GM12878 (cell line): ENCODE data around the gene CIRBP. TPM values are rescaled to one million over a fixed set of nuclear protein-coding genes. Genes with fewer than 3 reads are reported as not detected.

ENCODE experiments used
- ASH2L ChIP-seq: fragments of 300-600, 200-600 bp; sonication (generic); IDR thresholded peaks from 2 replicates; pipeline ENCODE4 v1.6.1; 2017; ENCODE audit warnings: low read depth, mild to moderate bottlenecking, borderline replicate concordance
- BCL11A ChIP-seq: IDR thresholded peaks from 2 replicates; pipeline ENCODE4 v1.6.1; 2011; ENCODE audit warnings: low read depth, low read length
- CHD2 ChIP-seq: IDR thresholded peaks from 2 replicates; pipeline ENCODE4 v1.6.1; 2011; ENCODE audit warnings: low read depth, low read length, improper control_type of control experiment, borderline replicate concordance
- CUX1 ChIP-seq: IDR thresholded peaks from 2 replicates; pipeline ENCODE4 v1.6.1; 2012; ENCODE audit warnings: improper control_type of control experiment, low read depth, low read length; ENCODE audit not compliant: insufficient replicate concordance
- EED ChIP-seq: sonication (generic); IDR thresholded peaks from 2 replicates; pipeline ENCODE4 v1.6.1; 2016; ENCODE audit warnings: antibody characterized with exemption, low read depth
- ELK1 ChIP-seq: IDR thresholded peaks from 2 replicates; pipeline ENCODE4 v1.6.1; 2012; ENCODE audit warnings: low read depth, low read length, improper control_type of control experiment
- HDAC2 ChIP-seq: fragments of 200-600 bp; sonication (generic); IDR thresholded peaks from 2 replicates; pipeline ENCODE4 v1.6.1; 2017
- KLF5 ChIP-seq: fragments of 450-650 bp; IDR thresholded peaks from 2 replicates; pipeline ENCODE4 v1.6.1; 2014; ENCODE audit warnings: mild to moderate bottlenecking; ENCODE audit not compliant: partially characterized antibody
- MTA3 ChIP-seq: IDR thresholded peaks from 2 replicates; pipeline ENCODE4 v1.6.1; 2012; ENCODE audit warnings: low read length, inconsistent platforms, borderline replicate concordance
- MYC ChIP-seq: IDR thresholded peaks from 2 replicates; pipeline ENCODE4 v1.6.1; 2011; ENCODE audit warnings: mild to moderate bottlenecking, low read length, moderate library complexity, inconsistent platforms; ENCODE audit not compliant: insufficient read depth, insufficient replicate concordance, insufficient read length, severe bottlenecking
- NR2C2 ChIP-seq: IDR thresholded peaks from 2 replicates; pipeline ENCODE4 v1.6.1; 2011; ENCODE audit warnings: borderline replicate concordance, low read depth; ENCODE audit not compliant: control insufficient read depth, insufficient read length
- RFX5 ChIP-seq: IDR thresholded peaks from 2 replicates; pipeline ENCODE4 v1.6.1; 2011; ENCODE audit warnings: low read depth, low read length, improper control_type of control experiment
- STAT1 ChIP-seq: fragments of 450-650 bp; conservative IDR thresholded peaks from 2 replicates; pipeline ENCODE4 v1.6.1; 2014; ENCODE audit warnings: antibody characterized with exemption, mild to moderate bottlenecking
- SUZ12 ChIP-seq: fragments of 200-600 bp; sonication (generic); IDR thresholded peaks from one replicate; pipeline ENCODE4 v1.6.1; 2018; ENCODE audit warnings: antibody characterized with exemption, mild to moderate bottlenecking; ENCODE audit not compliant: unreplicated experiment
- TBL1XR1 ChIP-seq: IDR thresholded peaks from 2 replicates; pipeline ENCODE4 v1.6.1; 2012; ENCODE audit warnings: low read depth, low read length, improper control_type of control experiment
- YY1 ChIP-seq: IDR thresholded peaks from 2 replicates; pipeline ENCODE4 v1.6.1; 2011; ENCODE audit warnings: low read depth, mild to moderate bottlenecking, low read length
- ZNF384 ChIP-seq: IDR thresholded peaks from 2 replicates; pipeline ENCODE4 v1.6.1; 2012; ENCODE audit warnings: low read depth, mild to moderate bottlenecking, low read length, improper control_type of control experiment, borderline replicate concordance
- polyA plus RNA-seq, 11 experiments: library from polyadenylated mRNA; depleted of rRNA in 4 of 11; unstranded in 6 of 11; stranded (reverse) in 5 of 11; fragments of >200 nt; fragmentation: Nextera tagmentation in 4 of 11; fragmentation: Illumina TruSeq in 1 of 11; extraction: Ambion mirVana in 4 of 11; extraction: Trizol in 1 of 11; gene quantifications; 1 replicate in 1 of 11; 2 replicates in 10 of 11; pipeline versions ENCODE4 v1.2.1 to v1.2.3, GENCODE V29; 2011 to 2016; ENCODE audit warnings: inconsistent platforms in 2 of 11, missing spikeins in 2 of 11, low read depth in 1 of 11
- total RNA-seq, 4 experiments: library from RNA; depleted of rRNA in 3 of 4; stranded (reverse); fragments of >200 nt in 3 of 4; fragmentation: Illumina TruSeq in 1 of 4; extraction: Trizol in 1 of 4; gene quantifications; 2 replicates each; pipeline versions ENCODE4 v1.2.1 to v1.2.3, GENCODE V29; 2013 to 2021
- TF ChIP-seq, protein P1 (sequence below), 3 experiments: IDR thresholded peaks in 2 of 3; conservative IDR thresholded peaks in 1 of 3; 2 replicates each; pipeline ENCODE4 v1.5.1; 2011; ENCODE audit warnings: low read depth in 3 of 3, low read length in 3 of 3, mild to moderate bottlenecking in 3 of 3, control low read depth in 2 of 3, moderate library complexity in 2 of 3, inconsistent platforms in 1 of 3, mixed read lengths in 1 of 3; ENCODE audit not compliant: control insufficient read depth in 2 of 3, insufficient read depth in 1 of 3; ENCODE audit errors: extremely low read depth in 1 of 3
- TF ChIP-seq, protein P2 (sequence below): fragments of 450-650 bp; IDR thresholded peaks from 2 replicates; pipeline ENCODE4 v1.6.1; 2018; ENCODE audit warnings: borderline replicate concordance, mild to moderate bottlenecking; ENCODE audit not compliant: partially characterized antibody

Gene CIRBP
- total and polyA plus RNA-seq, 10 of the 15 experiments (the other 5 are each of a cell fraction or from before 2014, with no cell fraction given): 27.6 to 335 (median 229) TPM

DNA sequence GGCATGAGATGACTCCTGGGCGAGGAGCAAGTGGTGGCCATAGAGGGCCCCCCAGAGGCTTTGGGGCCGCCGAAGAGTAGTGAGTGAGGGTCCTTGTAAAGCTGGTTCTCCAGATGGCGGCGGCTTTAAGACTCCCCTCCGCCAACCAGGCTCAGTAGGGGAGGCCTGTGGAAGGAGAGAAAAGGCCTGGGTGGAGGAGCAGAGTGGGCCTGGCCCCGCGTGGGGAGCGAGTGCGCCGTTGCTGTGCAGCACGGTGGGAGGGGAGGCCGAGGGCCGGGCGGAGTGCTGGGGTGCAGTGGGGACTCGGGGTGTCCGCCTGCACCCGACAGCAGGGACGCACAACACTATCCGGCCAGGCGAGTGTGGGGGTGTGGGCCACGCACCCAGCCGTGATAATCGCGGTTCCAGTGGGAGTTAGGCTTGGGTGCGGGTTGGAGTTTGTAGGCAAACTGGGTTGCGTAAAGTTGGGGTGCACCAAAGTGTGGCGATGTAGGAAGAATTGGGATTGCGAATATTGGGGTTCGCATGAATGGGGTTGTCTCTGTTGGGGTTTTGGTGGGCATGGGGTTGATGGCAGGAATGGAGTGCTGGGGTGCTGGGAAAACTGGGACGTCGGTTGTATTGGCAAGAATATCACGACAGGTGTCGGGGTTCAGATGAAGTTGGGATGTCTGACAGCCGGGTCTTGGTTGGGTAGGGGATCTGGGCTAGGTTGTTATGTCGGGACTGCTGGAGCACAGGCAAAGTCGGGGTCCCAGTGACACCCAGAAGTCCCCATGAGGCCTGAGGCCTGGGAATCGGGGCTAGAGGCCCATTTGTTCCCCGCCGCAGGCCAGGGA is 687 bp upstream of the CIRBP start (continued):
- TF ChIP-seq, protein P1, sequence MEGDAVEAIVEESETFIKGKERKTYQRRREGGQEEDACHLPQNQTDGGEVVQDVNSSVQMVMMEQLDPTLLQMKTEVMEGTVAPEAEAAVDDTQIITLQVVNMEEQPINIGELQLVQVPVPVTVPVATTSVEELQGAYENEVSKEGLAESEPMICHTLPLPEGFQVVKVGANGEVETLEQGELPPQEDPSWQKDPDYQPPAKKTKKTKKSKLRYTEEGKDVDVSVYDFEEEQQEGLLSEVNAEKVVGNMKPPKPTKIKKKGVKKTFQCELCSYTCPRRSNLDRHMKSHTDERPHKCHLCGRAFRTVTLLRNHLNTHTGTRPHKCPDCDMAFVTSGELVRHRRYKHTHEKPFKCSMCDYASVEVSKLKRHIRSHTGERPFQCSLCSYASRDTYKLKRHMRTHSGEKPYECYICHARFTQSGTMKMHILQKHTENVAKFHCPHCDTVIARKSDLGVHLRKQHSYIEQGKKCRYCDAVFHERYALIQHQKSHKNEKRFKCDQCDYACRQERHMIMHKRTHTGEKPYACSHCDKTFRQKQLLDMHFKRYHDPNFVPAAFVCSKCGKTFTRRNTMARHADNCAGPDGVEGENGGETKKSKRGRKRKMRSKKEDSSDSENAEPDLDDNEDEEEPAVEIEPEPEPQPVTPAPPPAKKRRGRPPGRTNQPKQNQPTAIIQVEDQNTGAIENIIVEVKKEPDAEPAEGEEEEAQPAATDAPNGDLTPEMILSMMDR (IDR thresholded peaks at IDR 0.05 in 2 of 3, conservative IDR thresholded peaks at IDR 0.05 in 1 of 3; ENCODE audit: control insufficient read depth in 2 of 3, extremely low read depth in 1 of 3, insufficient read depth in 1 of 3, low read depth in 3 of 3, low read length in 3 of 3): no peak
- TF ChIP-seq EED (no peak), TBL1XR1 (peak; percentile 3; the same call in 1 of the 2 replicates), MTA3 (no peak), YY1 (no peak), KLF5 (no peak), MYC (no peak), HDAC2 (no peak), ELK1 (no peak), ZNF384 (no peak), CUX1 (no peak), BCL11A (no peak), CHD2 (no peak), NR2C2 (no peak), RFX5 (no peak), STAT1 (no peak), SUZ12 (no peak), ASH2L (no peak)
- TF ChIP-seq, protein P2, sequence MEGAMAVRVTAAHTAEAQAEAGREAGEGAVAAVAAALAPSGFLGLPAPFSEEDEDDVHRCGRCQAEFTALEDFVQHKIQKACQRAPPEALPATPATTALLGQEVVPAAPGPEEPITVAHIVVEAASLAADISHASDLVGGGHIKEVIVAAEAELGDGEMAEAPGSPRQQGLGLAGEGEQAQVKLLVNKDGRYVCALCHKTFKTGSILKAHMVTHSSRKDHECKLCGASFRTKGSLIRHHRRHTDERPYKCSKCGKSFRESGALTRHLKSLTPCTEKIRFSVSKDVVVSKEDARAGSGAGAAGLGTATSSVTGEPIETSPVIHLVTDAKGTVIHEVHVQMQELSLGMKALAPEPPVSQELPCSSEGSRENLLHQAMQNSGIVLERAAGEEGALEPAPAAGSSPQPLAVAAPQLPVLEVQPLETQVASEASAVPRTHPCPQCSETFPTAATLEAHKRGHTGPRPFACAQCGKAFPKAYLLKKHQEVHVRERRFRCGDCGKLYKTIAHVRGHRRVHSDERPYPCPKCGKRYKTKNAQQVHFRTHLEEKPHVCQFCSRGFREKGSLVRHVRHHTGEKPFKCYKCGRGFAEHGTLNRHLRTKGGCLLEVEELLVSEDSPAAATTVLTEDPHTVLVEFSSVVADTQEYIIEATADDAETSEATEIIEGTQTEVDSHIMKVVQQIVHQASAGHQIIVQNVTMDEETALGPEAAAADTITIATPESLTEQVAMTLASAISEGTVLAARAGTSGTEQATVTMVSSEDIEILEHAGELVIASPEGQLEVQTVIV: no peak
